ENCODE data around the gene ALDH4A1.
"Not testable (repeated sequence)": the region's sequence is repeated elsewhere in the genome, so short reads cannot be mapped to it uniquely, and the experiment has no call there.

Gene ALDH4A1

DNA sequence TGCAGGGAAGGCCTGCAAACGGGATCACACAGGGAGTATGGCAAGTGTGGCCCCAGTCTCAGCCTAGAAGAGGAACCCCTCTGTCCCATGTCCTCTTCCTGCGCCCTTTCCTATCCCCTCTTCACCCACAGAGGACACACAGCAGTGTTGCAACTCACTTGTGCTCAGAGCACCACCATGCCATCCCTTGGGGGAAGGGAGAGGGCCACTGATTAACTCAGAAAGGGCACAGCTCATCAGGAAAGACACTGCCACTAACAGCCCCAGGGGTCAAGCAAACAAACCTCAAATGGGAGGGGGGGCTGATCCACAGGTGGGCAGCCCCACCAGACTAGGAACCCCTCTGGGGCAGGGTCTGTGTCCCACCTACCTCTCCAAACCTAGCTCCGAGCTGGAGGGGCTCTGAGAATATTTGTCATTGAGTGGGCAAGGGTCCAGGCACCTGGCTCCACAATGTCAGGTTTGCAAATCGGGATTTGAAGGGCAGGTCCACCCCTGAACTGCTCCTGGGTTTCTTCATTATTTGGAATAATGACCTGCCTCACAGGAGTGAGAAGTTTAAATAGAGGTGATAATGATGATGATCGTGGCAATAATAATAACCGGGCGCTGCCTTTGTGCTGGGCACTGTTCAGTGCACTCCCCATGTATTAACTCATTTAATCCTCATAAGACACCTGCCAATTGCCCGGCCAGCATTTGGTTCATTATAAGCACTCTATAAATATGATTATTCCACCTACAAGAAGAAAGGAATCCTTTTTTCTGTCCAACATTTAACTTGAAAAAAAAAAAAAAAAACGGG is 1.0 kb downstream of the ALDH4A1 start:
- no peak for DNase-seq (ENCODE audit: low spot score)

DNA sequence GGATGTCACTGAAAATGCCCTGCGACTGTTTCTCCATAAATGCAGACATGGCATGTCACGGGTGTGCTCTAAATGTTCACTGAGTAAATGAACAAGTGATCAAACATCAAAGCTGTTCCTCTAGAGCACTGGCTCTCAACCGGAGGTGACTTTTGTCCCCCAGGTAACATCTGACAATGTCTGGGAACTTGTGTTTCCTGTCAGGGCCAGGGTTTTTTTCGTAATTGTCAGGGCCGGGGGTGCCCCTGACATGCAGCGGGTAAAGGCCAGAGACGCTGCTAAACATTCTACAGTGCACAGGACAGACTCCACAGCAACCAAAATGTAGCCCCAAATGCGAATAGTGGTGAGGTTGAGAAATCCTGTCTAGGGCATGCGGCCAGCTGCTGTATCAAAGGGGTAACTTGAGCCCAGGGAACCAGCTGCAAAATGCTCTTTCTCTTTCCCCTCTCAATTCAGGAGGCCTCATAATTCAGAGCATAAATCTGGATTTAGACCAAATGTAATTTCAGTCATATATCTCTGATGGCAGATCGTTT is 2.0 kb downstream of the ALDH4A1 start:
- DNase-seq (ENCODE audit: low spot score), result no peak

DNA sequence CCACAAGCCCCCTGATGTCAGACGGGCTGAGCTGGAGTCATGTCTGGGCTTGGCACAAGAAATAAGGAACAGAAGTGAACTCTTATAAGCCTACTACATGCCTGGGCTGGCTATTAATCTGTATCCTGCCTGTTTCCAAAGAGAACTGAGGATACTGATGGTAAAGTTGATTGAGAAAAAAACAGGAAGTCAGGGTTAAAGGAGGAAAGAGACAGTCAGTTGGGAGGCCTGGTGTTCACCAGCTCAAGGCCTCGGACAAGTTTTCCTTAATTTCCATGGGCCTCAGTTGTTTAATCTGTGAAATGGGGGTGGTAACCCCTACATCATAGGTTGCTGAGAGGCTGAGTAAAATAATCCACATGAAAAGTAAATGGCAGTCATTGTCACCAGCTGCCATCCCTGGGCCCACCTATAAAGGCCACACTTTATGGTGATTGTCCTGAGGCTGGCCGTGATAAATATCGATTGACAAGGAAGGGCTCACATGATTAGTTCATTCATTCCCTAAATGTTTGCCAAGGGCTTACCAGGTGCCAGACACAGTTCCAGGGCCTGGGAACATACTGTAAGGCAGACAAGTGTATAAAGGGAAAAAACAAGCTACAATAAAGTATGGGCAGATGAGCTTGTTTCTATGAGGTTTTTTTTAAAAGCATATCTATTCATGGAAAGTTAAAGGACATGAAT is 2.8 kb downstream of the ALDH4A1 start:
- no peak for DNase-seq (ENCODE audit: low spot score)

DNA sequence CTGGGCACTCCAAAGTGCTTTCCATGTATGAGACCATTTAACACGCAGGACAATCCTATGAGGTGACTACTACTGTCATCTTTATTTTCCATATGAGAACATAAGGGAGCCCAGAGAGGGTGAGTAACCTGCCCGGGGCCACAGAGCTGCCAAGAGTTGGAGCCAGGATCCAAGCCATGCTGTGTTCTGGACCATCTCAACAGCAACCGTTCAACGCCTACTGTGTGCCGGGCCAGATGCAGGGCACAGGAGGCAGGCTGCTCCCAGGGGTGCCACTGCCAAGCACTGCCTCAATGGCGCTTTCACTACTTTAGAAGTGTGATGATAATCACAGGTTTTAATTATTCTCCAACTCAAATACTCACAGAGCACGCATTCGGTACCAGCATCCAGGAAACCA is 3.8 kb downstream of the ALDH4A1 start:
- no peak for DNase-seq (ENCODE audit: low spot score)

DNA sequence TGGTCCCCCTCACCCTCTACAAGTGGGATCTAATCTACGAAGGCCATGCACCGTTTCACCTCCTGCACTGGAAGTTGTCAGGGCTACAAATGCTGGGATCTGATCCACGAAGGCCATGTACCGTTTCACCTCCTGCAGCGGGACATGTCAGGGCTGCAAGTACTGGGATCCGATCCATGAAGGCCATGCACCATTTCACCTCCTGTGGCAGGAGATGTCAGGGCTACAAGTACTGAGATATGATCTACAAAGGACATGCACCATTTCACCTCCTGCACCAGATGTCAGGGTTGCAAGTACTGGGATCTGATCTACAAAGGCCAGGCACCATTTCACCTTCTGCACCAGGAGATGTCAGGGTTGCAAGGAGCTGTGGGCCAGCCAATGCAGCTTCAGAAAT is 7.0 kb downstream of the ALDH4A1 start:
- DNase-seq (ENCODE audit: low spot score), result no peak

DNA sequence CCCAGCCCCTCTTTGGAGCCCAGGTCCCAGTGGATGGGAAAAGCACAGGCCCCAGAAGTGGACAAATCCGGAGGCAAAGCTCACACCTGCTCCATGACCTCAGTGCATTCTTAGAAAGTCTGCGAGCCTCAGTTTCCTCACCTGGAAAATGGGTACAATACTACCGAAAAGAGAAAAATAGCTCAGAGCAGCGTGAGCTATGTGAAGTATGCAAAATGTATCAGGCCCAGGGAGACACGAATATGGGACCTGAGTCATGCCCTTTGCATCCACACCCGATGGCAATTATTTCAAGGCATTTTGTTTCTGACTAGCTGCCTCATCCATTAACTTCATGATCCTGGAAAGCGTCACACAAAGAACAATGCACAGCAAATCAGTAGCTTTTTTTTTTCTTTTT is 9.2 kb downstream of the ALDH4A1 start:
- DNase-seq (ENCODE audit: low spot score), result no peak

DNA sequence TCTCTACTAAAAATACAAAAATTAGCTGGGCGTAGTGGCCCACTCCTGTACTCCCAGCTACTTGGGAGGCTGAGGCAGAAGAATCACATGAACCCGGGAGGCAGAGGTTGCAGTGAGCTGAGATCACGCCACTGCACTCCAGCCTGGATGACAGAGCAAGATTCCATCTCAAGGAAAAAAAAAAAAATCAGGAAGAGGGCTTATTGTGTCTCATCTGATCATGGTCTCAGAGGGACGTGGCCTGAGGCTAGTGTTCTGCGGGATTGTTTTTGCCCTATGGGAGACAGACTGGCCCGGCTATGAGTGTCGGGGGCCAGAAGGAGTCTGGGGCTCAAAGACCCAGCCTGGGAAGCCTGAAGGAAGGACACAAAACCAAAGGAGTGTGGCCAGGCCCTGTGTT is 10.5 kb downstream of the ALDH4A1 start:
- DNase-seq (ENCODE audit: low spot score), result not testable (repeated sequence)

DNA sequence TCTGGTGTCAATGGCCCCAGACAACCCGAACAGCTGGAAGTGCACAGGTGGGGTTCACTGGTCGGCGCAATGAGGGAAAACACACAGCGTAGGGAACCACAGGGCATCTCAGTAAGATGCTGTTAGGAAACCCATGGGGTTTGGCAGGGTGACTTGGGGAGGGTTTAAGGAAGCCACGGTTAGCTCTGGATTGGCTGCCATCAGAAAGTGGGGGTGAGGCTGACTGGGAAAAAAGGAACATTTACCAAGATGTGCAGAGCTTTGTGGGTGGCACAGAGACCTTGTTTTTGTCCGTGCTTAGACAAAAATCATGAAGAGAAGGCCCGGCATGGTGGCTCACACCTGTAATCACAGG is 11.0 kb downstream of the ALDH4A1 start:
- DNase-seq (ENCODE audit: low spot score), result no peak

DNA sequence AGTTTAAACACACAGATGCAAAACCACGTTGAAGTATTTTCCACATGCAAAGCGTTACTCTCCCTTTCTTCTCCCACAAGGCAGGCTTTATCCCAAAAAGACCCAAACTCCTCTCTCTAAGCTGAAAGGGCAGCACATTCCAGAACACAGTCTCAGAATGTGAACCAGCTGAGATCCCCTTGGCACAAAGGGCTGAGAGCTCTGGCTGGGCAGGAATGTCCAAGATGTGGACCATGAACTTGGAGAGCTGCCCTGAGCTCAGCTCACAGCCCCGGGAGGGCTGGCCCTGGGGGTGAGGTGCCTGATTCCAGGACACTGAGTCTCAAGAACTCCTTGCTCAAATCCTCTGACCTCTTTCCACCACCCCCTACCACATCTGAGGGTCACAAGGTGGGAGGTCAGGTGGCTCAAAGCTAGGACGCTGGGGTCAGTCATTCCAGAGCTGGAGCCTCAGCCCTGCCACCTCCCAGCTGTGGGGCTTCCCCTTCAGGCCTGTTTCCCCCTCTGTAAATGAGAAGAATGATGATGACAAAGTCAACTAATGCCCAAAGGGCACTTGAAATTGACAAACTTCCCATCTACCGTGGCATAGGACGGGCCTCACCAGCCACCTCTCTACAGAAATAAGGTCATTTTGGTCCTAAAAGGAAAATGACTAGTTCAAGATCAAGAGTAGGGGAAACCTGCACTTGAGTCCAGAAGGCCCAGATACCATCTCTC is 11.5 kb downstream of the ALDH4A1 start:
- DNase-seq (ENCODE audit: low spot score), result no peak

DNA sequence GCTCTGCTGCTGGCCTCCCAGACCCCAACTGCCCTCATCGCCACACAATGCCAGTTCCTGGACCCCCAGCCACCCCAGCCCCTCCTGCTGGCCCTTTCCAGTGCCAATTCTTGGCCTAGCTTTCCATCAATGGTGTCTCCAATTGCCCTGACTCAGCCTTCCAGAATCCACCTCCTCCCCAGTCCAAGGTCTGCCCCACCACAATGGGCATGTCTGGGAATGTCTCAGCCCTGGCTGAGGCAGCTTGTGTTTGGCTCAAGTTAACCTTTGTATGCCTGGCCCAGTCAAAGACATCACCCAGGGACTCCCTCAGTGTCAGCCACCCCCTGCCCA is 16.4 kb downstream of the ALDH4A1 start:
- no peak for DNase-seq (ENCODE audit: low spot score)

DNA sequence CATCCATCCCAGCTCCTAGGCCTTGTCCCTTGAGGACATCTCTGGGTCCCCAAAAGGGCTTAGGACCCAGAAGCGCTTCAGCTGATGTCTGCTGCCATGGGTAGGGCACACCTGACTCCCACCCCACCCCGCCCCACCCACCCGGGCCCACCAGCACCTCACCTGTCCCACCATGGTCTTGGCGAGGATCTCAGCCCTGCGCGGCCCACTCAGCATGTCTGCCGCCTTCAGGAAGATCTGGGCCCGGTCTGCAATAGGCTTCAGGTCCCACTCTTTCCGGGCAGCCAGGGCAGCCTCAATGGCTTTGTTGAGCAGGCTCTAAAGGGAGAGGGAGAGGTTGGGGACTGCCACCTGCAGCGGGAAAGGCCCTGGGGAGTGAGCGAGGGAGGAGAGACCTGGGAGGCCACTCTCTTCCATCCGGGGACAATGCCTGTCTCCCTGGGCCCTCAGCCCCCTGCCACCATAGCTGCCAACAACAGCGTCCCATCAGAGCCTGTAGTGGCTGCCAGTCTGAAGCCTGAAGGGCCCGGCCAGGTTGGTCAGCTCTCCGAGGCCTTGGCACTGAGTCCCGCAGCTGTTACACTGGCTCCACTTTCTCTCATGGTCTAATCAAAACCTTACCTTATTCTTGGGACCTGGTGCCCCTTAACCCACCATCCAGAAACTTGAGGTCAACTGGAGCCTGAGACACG is 16.9 kb downstream of the ALDH4A1 start:
- DNase-seq (ENCODE audit: low spot score), result no peak

DNA sequence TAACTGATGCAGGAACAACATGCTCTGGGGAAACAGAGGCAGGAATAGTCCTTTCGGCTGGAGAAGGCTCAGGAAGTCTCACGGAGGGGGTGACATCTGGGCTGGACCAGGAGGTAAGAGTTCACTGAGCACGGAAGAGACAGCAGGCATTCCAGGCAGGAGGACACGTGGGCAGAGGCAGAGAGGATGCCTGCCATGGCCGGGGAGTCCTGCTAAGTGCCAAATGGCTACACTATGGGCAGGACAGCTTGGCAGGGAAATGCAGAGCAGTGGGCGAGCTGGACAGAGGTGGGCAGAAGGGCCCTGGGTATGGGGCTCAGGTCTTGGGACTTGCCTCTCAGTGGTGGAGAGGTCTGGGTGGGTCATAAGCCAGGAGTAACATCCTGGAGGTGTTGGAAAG is 17.6 kb downstream of the ALDH4A1 start:
- DNase-seq (ENCODE audit: low spot score), result no peak

DNA sequence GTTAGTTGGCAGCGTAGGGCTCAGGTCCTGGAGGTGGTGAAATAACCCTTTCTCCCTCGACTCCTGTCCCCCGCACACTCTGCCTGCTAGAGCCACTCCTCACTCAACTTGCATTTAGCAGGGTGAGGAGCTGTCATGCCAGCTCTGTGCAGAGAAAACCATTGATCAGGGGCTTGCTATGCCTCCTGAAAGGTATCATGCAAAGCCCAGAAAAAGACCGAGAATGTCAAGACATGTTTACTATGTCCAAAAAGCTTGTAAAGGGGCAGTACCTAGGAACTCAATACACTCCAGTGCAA is 18.0 kb downstream of the ALDH4A1 start:
- DNase-seq (ENCODE audit: low spot score), result no peak

DNA sequence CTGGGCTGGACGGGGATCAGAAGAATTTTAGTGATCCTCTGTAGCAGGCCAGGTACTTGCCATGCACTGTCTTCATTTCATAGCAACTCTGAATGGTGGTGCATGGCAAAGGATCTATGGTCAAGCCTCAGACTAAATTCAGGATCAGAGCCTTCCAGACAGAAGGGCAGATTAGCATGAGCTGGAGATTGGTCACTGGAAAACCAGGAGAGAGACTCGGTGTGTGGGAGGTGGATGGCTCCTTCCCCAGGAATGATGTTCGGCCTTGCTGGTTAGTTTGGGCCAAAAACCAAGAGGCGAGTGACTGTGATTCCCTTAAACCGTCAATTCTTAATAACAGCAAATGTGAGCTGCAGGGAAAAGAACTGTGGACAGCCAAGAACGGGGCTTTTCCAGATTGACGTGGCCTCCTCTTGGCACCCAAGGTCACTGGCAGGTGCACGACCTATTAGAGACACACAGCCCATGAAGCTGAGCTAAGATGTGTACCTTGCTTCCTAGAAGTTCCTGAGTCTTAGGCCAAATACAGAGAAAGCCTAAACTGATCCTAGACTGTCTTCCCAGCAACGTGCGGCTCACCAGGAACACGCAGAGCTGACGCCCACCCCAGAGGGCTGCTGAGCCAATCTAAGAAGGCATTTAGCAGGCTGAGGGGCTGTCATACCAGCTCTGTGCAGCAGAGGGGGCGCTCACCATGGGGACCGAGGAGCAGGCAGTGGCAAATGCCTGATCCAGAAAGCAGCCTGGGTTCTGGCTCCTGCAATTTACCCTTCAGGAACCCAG is 18.5 kb downstream of the ALDH4A1 start:
- peak; percentile 71 for DNase-seq (ENCODE audit: low spot score)

DNA sequence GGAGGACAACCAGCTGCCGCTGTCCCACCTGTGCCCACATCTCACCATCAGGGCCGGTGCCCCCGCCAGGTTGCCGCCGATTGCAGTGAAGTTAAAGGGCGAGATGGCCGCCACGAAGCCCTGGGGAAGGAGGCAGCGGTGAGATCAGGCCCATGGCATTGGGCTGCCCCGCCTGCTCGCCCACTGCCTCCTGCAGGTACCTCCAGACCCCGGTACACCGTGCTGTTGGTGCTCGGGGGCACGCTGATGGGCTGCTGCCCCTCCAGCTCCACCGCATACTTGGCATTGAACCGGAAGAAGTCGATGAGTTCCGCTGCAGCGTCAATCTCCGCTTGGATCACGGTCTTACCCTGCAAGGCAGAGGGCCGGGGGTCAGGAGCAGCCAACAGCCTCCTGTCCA is 19.3 kb downstream of the ALDH4A1 start:
- DNase-seq (ENCODE audit: low spot score), result no peak

DNA sequence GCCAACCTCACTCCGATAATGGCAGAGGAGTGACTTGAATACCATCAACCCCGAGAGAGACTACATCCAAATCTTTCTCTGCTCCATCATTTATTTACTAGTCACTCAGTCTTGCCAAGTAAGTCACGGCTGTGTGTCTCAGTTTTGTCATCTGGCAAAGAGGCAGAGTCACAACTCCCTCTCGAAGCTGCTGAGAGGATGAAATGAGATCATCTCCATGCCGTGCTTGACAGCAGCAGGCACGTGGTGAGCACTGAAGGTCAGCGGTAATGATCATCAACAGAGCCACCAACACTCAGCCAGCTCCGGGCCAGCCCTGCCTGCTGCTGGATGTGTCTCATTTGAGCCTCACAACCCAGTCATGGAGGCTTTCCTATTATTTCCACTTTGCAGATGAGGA is 19.9 kb downstream of the ALDH4A1 start:
- no peak for DNase-seq (ENCODE audit: low spot score)

DNA sequence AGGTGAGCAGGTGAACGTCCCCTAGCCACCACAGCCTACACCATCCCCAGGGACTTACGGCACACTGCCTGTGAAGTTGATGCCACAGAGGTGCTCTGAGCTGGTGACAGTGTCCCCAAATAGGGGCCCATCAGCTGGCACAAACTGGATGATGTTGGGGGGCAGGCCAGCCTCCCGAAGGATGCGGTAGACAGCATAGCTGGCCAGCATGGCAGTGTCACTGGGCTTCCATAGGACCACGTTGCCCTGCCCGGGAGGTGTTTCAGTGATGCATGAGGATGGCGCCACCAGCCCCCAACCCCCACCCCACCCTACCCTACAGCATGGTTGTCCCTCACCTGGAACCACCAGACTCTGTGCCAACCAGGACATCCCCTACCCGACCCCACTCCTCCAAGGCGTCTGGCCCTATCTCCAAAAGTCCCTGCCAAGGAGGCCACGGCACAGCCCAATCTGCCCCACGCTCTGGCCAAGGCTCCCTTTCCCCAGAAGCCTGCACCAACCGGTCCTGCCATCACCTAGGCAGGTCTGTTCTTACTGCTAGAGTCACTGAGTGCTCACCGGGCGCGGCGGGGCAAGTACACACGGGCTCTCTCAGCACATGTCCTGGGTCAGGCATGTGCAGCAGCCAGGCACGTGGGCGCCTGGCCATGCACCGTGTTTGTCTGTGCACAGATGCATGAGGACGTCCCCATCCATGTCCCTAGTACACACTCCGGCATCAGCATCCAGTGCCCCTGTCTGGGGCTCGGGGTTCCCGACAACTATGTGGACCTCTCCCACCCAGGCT is 20.5 kb downstream of the ALDH4A1 start:
- no peak for DNase-seq (ENCODE audit: low spot score)

DNA sequence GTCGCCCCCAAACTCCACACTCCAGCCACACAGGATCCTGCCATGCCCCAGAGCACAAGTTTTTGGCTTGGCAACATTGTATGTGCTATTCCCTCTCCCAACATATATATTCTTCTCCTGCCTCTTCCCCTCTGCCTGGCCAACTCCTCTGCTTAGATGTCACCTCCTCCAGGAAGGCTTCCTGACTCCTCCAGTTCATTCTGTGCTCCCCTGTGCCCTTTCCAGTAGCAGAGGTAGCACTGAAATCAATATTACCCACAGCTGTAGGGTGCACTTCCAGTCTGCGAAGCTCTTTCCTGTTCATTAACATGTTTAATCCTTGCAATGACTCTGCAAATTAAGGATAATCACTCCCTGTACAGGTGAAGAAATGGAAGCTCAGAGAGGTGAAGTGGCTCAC is 21.2 kb downstream of the ALDH4A1 start:
- no peak for DNase-seq (ENCODE audit: low spot score)

- DNase-seq (ENCODE audit: low spot score), result no peak
These were observed 21.8 kb downstream of the ALDH4A1 start for GRCh38 chr1:18880585-18880984.

- no peak for DNase-seq (ENCODE audit: low spot score)
These were observed 22.5 kb downstream of the ALDH4A1 start for GRCh38 chr1:18879791-18880309.
